CD4-positive, alpha-beta T cell treated with Interleukin-2 at 100 ng/mL for 4 hours (primary cell): ENCODE results near the gene ATP13A2.
"Not testable (repeated sequence)": the region's sequence is repeated elsewhere in the genome, so short reads cannot be mapped to it uniquely, and the experiment has no call there.

Source experiments
- DNase-seq: peaks from one replicate; pipeline ENCODE4 v3.0.0-alpha.2; 2020; ENCODE audit warnings: low spot score

Gene ATP13A2

GRCh38 chr1:16957731-16958130 lies 54.0 kb downstream of the ATP13A2 start:
- no peak for DNase-seq

- no peak for DNase-seq
These were observed 55.0 kb downstream of the ATP13A2 start for GRCh38 chr1:16956775-16957174.

GRCh38 chr1:16955186-16955585 lies 56.5 kb downstream of the ATP13A2 start:
- no peak for DNase-seq

DNA sequence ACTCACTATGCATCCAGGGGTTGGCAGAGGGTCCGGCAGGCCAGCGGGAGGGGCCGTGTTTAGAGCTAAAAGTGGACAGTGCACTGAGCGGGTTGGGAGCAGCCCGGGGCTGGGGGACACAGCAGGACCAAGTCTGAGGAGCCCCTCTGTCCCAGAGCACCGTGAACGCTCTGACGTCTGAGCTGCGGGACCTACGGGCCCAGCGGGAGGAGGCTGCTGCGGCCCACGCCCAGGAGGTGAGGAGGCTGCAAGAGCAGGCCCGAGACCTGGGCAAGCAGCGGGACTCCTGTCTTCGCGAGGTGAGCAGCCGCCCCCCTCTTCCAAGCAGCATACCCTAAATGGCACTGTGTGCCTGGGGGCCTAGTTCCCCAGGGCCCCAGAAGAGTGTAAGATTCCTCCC lies 57.1 kb downstream of the ATP13A2 start:
- DNase-seq = no peak

- not testable (repeated sequence) for DNase-seq
These were observed 59.4 kb downstream of the ATP13A2 start for GRCh38 chr1:16952376-16952775.

DNA sequence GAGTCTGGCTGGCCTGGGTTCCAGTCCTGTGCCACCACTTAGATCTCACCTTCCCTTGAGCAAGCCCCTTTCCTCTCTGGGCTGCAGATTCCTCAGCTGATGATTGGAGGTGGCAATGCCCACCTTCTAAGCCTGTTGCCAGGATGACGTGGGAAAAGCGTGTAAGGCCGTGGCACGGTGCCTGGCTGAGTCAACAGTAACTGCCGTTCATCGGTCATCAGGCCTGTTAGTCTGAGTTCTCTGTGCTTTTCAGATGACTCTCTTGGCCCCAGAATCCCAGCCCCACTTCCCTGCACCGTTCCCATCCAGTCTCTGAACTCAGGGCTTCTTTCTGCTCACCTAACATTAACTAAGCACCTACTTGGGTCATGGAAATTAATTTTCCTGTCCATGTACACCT lies 62.7 kb downstream of the ATP13A2 start:
- DNase-seq = not testable (repeated sequence)

DNA sequence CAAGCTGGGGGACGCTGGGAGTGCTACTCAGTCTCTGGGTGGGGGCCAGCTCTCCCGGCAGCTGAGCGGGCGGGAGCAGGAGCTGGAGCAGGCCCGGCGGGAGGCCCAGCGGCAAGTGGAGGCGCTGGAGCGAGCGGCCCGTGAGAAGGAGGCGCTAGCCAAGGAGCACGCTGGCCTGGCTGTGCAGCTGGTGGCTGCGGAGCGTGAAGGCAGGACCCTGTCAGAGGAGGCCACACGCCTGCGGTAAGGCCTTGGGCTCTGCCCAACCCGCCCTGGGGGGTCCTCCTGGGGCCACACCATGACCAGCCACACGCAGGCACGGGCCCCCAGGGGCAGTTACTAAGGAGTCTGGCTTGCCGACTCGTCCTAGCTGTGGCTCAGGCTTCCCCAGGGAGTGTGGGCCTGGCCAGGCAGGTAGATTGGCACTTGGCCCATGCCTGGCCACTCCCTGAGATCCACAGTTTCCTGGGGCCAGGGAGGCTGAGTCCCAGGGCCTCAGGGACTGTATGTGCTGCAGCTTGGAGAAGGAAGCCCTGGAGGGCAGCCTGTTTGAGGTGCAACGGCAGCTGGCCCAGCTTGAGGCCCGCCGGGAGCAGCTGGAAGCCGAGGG lies 63.3 kb downstream of the ATP13A2 start:
- DNase-seq = not testable (repeated sequence)

GRCh38 chr1:16946646-16947045 lies 65.1 kb downstream of the ATP13A2 start:
- no peak for DNase-seq

DNA sequence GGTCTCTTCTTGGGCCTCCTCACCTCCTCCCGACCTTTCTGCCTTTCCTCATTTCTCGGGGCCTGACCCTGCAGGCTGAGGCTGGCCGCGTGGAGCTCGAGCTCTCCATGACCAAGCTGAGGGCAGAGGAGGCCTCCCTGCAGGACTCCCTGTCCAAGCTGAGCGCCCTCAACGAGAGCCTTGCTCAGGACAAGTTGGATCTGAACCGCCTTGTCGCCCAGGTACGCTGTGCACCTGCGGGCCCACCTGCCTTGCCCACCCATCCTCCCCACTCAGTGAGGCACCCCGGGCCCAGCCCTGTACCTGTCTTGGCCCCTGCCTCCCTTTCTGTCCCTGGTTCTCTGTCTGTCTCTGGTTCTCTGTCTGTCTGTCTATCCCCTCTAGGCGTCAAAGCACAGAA lies 65.5 kb downstream of the ATP13A2 start:
- not testable (repeated sequence) for DNase-seq

DNA sequence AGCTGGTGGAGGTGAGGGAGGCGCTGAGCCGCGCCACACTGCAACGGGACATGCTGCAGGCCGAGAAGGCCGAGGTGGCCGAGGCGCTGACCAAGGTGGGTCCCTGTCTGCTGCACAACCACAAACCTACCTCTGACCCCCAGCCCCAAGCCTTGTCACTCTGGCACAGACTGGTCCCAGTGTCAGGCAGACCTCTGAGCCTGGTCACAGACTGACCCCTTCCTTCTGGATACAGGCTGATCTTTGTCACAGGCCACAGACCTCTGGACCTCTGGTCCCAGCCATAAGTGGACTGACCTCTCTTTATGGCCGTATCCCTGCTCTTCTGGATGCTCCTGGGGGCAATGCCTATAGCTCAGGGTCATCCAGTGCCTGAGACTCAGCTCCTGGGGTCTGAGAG lies 66.2 kb downstream of the ATP13A2 start:
- not testable (repeated sequence) for DNase-seq

- no peak for DNase-seq
These were observed 67.7 kb downstream of the ATP13A2 start for GRCh38 chr1:16944038-16944437.

GRCh38 chr1:16939386-16940180 lies 72.1 kb downstream of the ATP13A2 start:
- DNase-seq = not testable (repeated sequence)

DNA sequence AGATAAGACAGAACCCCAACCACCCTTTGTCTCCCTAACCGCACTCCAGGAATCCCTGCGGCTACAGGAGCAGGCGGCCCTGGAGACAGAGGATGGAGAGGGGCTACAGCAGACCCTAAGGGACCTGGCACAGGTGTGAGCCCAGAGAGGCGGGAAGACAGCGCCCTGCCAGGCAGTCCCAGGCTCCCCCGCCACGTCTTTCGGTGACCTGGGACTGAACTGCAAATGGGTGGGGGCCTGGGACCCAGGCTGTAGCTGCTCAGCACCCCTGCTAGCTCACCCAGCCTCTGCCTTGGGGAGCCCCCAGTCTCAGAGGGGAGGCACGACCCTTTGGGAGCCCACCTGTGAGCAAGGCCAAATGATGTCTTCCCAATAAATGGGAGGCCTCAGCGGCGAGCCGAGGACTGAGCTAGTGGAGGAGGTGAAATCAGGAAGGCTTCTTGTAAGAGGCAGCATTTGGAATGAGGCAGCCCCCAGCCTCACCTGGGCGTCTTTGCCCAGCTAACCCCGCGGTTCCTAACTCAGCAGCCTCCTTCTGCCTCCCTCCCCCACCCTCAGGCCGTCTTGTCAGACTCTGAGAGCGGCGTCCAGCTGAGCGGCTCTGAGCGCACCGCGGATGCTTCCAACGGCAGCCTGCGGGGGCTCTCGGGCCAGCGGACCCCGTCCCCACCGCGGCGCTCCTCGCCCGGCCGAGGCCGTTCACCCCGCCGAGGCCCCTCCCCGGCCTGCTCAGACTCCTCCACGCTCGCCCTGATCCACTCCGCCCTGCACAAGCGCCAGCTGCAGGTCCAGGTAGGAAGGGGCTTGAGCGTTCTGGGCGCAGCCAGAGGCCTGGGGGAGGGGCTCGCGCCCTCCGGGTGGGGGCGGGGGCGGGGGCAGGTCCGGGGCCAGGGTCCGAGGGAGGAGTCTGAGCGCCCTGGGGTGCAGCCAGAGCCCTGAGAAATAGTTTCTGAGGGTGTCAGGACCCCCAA lies 73.1 kb downstream of the ATP13A2 start:
- no peak for DNase-seq

DNA sequence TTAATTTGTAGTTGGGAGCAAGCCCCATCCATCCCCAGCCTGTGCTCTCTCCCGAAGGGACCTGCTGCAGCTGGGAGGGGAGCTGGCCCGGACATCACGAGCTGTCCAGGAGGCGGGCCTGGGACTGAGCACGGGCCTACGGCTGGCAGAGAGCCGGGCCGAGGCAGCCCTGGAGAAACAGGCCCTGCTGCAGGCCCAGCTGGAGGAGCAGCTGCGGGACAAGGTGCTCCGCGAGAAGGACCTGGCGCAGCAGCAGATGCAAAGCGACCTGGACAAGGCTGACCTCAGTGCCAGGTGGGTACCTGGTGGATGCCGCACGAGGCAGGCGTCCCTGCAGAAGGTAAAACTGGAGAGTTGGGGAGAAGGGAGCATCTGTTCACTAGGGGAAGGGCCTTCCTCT lies 75.1 kb downstream of the ATP13A2 start:
- not testable (repeated sequence) for DNase-seq
